ENCODE results near the gene GMDS. TPM values are rescaled to one million over a fixed set of nuclear protein-coding genes. Genes with fewer than 3 reads are reported as not detected.

Gene GMDS
- polyA plus RNA-seq, 1 of the 3 experiments (the other 2 are of a cell fraction): 12.3 TPM

- H3K4me2 ChIP-seq: no peak overlapping the region
- peaks cover 5% of the 10 kb centered on the region; the same call in 1 of the 2 replicates for H4K20me1 ChIP-seq (ENCODE audit: insufficient read depth)
- POLR2A ChIA-PET: no interaction called here
Measured at GRCh38 chr6:1619673-1620503, 625.5 kb downstream of the GMDS start.

GRCh38 chr6:1619098-1619672 is 626.2 kb downstream of the GMDS start:
- no peaks in the 10 kb centered on the region for H3K9me2 ChIP-seq
- no peak for TF ChIP-seq FOSL2 (IDR thresholded peaks at IDR 0.05; ENCODE audit: borderline replicate concordance, low read depth)
- H3K27me3 ChIP-seq (ENCODE audit: insufficient read depth): no peaks in the 10 kb centered on the region
- H3K9me3 ChIP-seq: no peaks in the 10 kb centered on the region
- no peak for DNase-seq
- peaks cover 9% of the 10 kb centered on the region for H3K79me2 ChIP-seq (ENCODE audit: insufficient read depth)
- WGBS (ENCODE audit: low lambda C conversion rate): 95% methylated on average over 11 of the region's 40 CpGs
- CTCF ChIA-PET: interaction anchor here (0.8 kb wide), 1 partner anchor 11 kb away, joined by 3 read pairs; no protein-coding TSS in a partner anchor
- no peak overlapping the region for H2AFZ ChIP-seq (ENCODE audit: low read depth)
- H3K9ac ChIP-seq: no peak overlapping the region
- H3K4me1 ChIP-seq (ENCODE audit: control insufficient read depth in 1 of 2, insufficient read depth in 2 of 2, low read depth in 1 of 2, low read length in 1 of 2): peaks cover 0 to 11% of the 10 kb centered on the region in 2 experiments; a peak in 2 of 4 replicates
- H3K4me3 ChIP-seq (ENCODE audit: low read depth in 2 of 2, low read length in 1 of 2): no peak overlapping the region
- POLR2A ChIA-PET: no interaction called here
- no peaks in the 10 kb centered on the region for H3F3A ChIP-seq (replicated peaks; ENCODE audit: insufficient read depth)
- peaks cover 0 to 5% of the 10 kb centered on the region in 2 experiments for H3K36me3 ChIP-seq (replicated peaks in 1 of 2; ENCODE audit: control insufficient read depth in 1 of 2, insufficient read depth in 2 of 2, low read length in 1 of 2)
- peaks cover 5% of the 10 kb centered on the region; the same call in 1 of the 2 replicates for H4K20me1 ChIP-seq (ENCODE audit: insufficient read depth)
- no peak overlapping the region for H3K27ac ChIP-seq (ENCODE audit: low read depth in 2 of 2, low read length in 1 of 2)
- no peak overlapping the region for H3K4me2 ChIP-seq

More at GRCh38 chr6:1619673-1620503, 625.5 kb downstream of the GMDS start:
- no peak overlapping the region for H3K9ac ChIP-seq
- no peaks in the 10 kb centered on the region for H3K9me3 ChIP-seq
- no peak for DNase-seq
- WGBS (ENCODE audit: low lambda C conversion rate): 96% methylated on average over 41 of the region's 83 CpGs
- H3K27ac ChIP-seq (ENCODE audit: low read depth in 2 of 2, low read length in 1 of 2): no peak overlapping the region
- H3F3A ChIP-seq (replicated peaks; ENCODE audit: insufficient read depth): no peaks in the 10 kb centered on the region
- no peaks in the 10 kb centered on the region for H3K27me3 ChIP-seq (ENCODE audit: insufficient read depth)
- TF ChIP-seq PBX3 (IDR thresholded peaks at IDR 0.05): no peak
- no peak for TF ChIP-seq GABPA (IDR thresholded peaks at IDR 0.05; ENCODE audit: low read depth)
- TF ChIP-seq TCF12 (IDR thresholded peaks at IDR 0.05): no peak
- no peak for TF ChIP-seq TAF1 (IDR thresholded peaks at IDR 0.05; ENCODE audit: borderline replicate concordance, low read depth, low read length)
- TF ChIP-seq MXI1 (IDR thresholded peaks at IDR 0.05; ENCODE audit: low read depth, low read length): no peak
- TF ChIP-seq EZH2phosphoT487 (IDR thresholded peaks at IDR 0.05; ENCODE audit: borderline replicate concordance, low read depth): no peak
- no peak for TF ChIP-seq NFIC (IDR thresholded peaks at IDR 0.05; ENCODE audit: borderline replicate concordance)
- TF ChIP-seq EP300 (IDR thresholded peaks at IDR 0.05; ENCODE audit: borderline replicate concordance in 1 of 2, low read depth in 1 of 2, low read length in 1 of 2): no peak
- TF ChIP-seq POLR2AphosphoS5 (IDR thresholded peaks at IDR 0.05; ENCODE audit: low read depth, low read length): no peak
- TF ChIP-seq GATA2 (CRISPR knock-in tag; IDR thresholded peaks at IDR 0.05): no peak
- TF ChIP-seq FOXJ3 (CRISPR knock-in tag; IDR thresholded peaks at IDR 0.05): no peak
- no peak for TF ChIP-seq IRF3 (IDR thresholded peaks at IDR 0.05; ENCODE audit: low read depth, low read length)
- no peak for TF ChIP-seq MAX (IDR thresholded peaks at IDR 0.05; ENCODE audit: low read depth)
- H3K4me1 ChIP-seq (ENCODE audit: control insufficient read depth in 1 of 2, insufficient read depth in 2 of 2, low read depth in 1 of 2, low read length in 1 of 2): peaks cover 0 to 11% of the 10 kb centered on the region in 2 experiments; a peak in 2 of 4 replicates
- CTCF ChIA-PET: interaction anchor here (0.8 kb wide), 1 partner anchor 11 kb away, joined by 3 read pairs; no protein-coding TSS in a partner anchor
- no peak overlapping the region for H3K4me3 ChIP-seq (ENCODE audit: low read depth in 2 of 2, low read length in 1 of 2)
- H3K79me2 ChIP-seq (ENCODE audit: insufficient read depth): peaks cover 2% of the 10 kb centered on the region; the same call in 1 of the 2 replicates
- H2AFZ ChIP-seq (ENCODE audit: low read depth): no peak overlapping the region
- H3K36me3 ChIP-seq (replicated peaks in 1 of 2; ENCODE audit: control insufficient read depth in 1 of 2, insufficient read depth in 2 of 2, low read length in 1 of 2): peaks cover 0 to 5% of the 10 kb centered on the region in 2 experiments
- H3K9me2 ChIP-seq: no peaks in the 10 kb centered on the region

Measured in SK-N-SH (cell line).